ENCODE data around the gene UBQLN4. TPM values are rescaled to one million over a fixed set of nuclear protein-coding genes. Genes with fewer than 3 reads are reported as not detected.

UBQLN4 gene
- total RNA-seq, 2 experiments from 2014 or later: 31.9 to 37.9 TPM

DNA sequence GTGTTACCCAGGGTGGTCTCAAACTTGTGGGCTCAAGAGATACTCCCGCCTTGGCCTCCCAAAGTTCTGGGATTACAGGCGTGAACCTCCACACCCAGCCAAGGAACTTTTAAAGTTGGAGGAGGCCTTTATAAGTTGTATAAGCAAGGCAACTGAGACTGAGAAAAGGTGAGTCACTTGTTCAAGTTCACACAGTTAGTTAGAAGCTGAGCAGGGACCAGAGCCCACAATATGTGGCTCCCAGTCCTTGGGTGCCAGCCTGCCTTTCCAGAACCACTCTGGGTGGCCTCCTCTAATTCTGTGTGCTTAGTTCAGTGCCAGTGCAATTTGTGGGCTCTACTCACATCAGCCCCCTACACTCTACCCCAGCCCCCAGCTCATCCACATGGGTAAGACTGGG is 11.0 kb upstream of the UBQLN4 start:
- no peak overlapping the region for H3K27ac Mint-ChIP-seq
- no peak overlapping the region for H3K4me3 Mint-ChIP-seq
- ATAC-seq (ENCODE audit: low read depth): no peak
- no peaks in the 10 kb centered on the region for H3K9me3 Mint-ChIP-seq
- no peaks in the 10 kb centered on the region for H3K27me3 Mint-ChIP-seq
- peaks cover 8% of the 10 kb centered on the region for H3K4me1 Mint-ChIP-seq
- H3K36me3 Mint-ChIP-seq: no peaks in the 10 kb centered on the region
- POLR2A ChIA-PET: interaction anchor here (1.1 kb wide), 1 partner anchor 130 kb away, joined by 4 read pairs; the partner anchor contains the start of gene KHDC4
- DNase-seq: no peak

DNA sequence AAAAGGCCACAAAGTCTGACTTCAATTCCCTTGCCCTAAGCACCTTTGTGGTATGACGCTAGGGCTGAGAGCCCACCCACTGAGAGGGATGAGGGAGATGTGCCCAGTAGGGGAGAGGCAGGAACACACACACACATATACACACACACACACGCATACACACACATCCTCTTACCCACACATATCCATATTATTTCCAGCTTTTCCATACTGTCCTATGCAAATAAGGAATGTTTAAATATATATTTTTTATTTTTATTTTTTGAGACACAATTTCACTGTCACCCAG is 10.3 kb upstream of the UBQLN4 start:
- POLR2A ChIA-PET: interaction anchor here (1.1 kb wide), 1 partner anchor 130 kb away, joined by 4 read pairs; the partner anchor contains the start of gene KHDC4
- ATAC-seq (ENCODE audit: low read depth) (no peak), DNase-seq (no peak)
- no peaks in the 10 kb centered on the region for H3K9me3 Mint-ChIP-seq
- no peak overlapping the region for H3K4me3 Mint-ChIP-seq
- peaks cover 8% of the 10 kb centered on the region for H3K4me1 Mint-ChIP-seq
- H3K27me3 Mint-ChIP-seq: no peaks in the 10 kb centered on the region
- H3K27ac Mint-ChIP-seq: no peak overlapping the region
- H3K36me3 Mint-ChIP-seq: no peaks in the 10 kb centered on the region

DNA sequence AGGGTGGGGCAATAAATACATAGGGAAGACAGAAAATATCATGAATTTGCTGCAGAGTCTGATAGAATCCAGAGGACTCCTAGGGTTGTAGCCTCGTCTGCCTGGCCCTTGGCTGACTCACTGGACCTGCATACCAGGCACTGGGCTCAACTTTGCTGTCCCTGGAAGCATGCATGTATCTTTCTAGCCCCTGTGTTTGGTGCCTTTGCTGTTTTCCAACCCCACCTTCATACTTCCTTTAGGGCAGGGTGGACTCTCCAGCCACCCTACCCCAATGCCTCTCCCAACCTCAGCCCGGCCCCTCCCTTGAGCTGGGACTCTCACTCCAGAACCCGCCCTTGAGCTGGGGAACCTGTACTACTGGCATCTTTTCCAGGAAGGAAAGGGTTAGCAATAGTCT is 8.6 kb upstream of the UBQLN4 start:
- DNase-seq (no peak), ATAC-seq (ENCODE audit: low read depth) (no peak)
- H3K4me1 Mint-ChIP-seq: peaks cover 8% of the 10 kb centered on the region
- no peak overlapping the region for H3K4me3 Mint-ChIP-seq
- no peaks in the 10 kb centered on the region for H3K27me3 Mint-ChIP-seq
- POLR2A ChIA-PET: interaction anchor here (0.7 kb wide), 1 partner anchor 116 kb away, joined by 3 read pairs; no protein-coding TSS in a partner anchor
- no peaks in the 10 kb centered on the region for H3K9me3 Mint-ChIP-seq
- no peaks in the 10 kb centered on the region for H3K36me3 Mint-ChIP-seq
- no peak overlapping the region for H3K27ac Mint-ChIP-seq

DNA sequence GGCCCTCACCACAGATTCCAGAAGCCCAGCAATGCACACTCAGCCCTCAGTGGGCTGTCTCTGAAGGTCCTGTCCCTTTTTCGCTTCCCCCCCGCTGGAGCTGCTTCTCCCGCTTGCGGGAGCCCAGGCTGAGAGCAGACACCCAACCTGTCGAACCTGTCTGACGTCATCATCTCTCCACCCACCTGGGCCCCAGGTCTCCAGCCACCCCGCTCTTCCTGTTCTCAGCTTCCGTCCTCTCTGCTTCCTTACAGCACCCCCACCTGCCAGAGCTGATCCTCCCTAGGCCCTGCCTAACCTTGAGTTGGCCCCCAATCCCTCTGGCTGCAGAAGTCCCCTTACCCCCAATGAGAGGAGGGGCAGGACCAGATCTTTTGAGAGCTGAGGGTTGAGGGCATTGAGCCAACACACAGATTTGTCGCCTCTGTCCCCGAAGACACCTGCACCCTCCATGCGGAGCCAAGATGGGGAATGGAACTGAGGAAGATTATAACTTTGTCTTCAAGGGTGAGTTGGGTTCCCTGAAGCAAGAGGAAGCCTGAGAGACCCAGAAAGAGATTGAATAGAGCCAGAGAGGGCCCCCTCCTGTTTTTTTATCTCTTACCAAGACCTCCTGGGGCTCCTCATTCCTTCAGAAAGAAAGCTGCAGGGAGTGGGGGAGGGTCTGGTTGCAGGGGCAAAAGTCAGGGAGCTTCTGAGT is 7.5 kb upstream of the UBQLN4 start, which contains the start of gene RAB25:
Gene RAB25, plus strand, starts transcription at position 224 of the 700 bp plus-strand sequence. Its CDS starts 241 bp downstream, at position 465.
- Mint-ChIP-seq H3K9me3 (no peaks in the 10 kb centered on the region), H3K27ac (no peak within 1 kb of the TSS), H3K36me3 (peaks cover 3% of the 10 kb centered on the region), H3K4me1 (peaks cover 6% of the 10 kb centered on the region), H3K4me3 (no peak within 1 kb of the TSS), H3K27me3 (no peaks in the 10 kb centered on the region)
- ATAC-seq (ENCODE audit: low read depth) (no peak), DNase-seq (no peak)
- POLR2A ChIA-PET: interaction anchor here (0.7 kb wide), 1 partner anchor 69 kb away, joined by 3 read pairs; no protein-coding TSS in a partner anchor

DNA sequence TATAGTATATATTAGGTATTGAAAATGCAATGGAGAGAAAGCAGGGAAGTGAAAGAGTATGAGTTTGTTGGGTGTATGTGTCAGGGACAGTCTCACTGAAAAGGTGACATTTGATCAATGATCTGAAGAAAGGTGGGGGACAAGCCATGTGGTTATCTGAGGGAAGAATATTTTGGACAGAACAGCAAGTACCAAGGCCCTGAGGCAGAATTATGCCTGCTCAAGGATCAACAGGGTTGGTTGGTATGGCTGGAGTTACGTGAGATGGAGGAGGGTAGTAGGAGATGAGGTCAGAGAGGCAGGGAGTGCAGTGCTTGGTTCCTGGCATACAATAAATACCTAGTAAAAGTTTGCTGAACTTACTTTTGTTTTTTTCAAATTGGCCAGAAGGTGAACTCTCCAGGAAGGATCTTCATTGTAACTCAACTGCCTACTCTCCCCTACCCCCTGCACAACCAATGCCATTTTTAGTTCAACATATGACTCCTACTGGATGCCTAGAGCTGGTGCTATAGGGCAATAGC is 2.8 kb upstream of the UBQLN4 start:
- no peak overlapping the region for H3K4me3 Mint-ChIP-seq
- POLR2A ChIA-PET: interaction anchor here (0.6 to 1.1 kb wide), 2 partner anchors 10 to 149 kb away, joined by 4 to 5 read pairs; no protein-coding TSS in a partner anchor
- H3K4me1 Mint-ChIP-seq: peaks cover 19% of the 10 kb centered on the region
- no peak overlapping the region for H3K27ac Mint-ChIP-seq
- no peak for ATAC-seq (ENCODE audit: low read depth)
- H3K27me3 Mint-ChIP-seq: no peaks in the 10 kb centered on the region
- peaks cover 3% of the 10 kb centered on the region for H3K36me3 Mint-ChIP-seq
- no peaks in the 10 kb centered on the region for H3K9me3 Mint-ChIP-seq
- no peak for DNase-seq

DNA sequence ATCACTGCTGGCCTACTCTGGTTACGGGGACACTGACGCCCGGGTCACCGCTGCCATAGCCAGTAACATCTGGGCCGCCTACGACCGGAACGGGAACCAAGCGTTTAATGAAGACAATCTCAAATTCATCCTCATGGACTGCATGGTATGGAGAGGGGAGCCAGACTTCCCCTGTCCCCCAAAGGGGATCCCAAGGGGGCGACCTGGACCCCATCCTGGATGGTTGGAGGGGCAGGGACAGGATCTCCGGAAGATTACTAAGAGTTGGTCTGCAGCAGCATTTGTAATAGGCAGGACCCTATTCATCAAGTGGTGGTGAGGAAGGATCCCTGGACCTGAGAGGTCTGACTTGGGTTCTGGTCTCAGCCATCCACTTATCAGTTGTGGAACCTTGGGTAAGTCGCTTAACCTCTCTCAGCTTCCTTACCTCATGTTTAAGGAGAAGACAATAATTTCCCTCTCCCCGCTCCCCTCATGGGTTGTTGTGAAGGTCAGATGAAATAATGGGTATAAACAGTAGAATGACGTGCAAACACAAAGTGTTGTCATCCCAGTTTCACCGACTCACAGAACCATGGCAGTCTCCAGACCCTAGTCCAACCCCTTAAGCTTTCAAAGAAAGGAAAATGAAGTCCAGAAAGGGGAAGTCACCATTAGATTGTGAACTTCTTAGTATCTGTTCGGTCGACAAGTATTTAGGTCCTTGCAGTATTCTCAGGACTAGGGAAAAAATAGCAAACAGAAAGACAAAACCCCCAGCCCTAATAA is 1.9 kb upstream of the UBQLN4 start:
- Mint-ChIP-seq H3K27ac (peak overlapping the region; percentile 85), H3K9me3 (no peaks in the 10 kb centered on the region), H3K27me3 (no peaks in the 10 kb centered on the region), H3K4me1 (peaks cover 19% of the 10 kb centered on the region), H3K4me3 (peak overlapping the region; percentile 83), H3K36me3 (peaks cover 3% of the 10 kb centered on the region)
- DNase-seq: no peak
- POLR2A ChIA-PET: interaction anchor here (1.1 kb wide), 1 partner anchor 11 kb away, joined by 4 read pairs; no protein-coding TSS in a partner anchor
- no peak for ATAC-seq (ENCODE audit: low read depth)

DNA sequence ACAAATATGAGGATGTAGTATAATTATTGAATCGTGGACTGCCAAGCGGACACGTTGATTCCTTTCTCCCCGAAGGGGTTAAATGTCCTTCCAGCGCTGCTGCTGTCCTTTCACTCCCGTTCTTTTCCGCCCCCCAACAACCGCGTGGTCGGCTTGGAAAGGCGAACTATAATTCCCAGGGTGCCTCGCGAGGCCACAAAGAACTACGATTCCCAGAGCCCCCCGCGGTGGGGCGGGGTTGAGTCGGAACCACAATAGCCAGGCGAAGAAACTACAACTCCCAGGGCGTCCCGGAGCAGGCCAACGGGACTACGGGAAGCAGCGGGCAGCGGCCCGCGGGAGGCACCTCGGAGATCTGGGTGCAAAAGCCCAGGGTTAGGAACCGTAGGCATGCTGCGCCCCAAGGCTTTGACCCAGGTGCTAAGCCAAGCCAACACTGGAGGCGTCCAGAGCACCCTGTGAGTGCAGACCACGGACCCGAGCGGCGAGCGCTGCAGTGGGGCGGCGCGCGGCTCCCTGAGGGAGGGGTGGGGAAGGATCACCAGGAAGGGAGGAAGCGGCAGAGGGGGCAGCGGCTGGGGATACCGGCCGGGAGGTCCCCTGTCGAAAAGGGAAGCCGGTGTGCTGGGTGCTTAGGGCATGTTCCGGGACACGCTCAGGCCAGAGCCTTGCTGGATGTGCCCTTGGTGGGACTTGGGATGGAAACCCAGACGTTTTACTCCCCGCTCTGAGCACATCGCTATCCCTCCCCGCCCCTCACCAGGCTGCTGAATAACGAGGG is 1.1 kb upstream of the UBQLN4 start, which contains the start of gene LAMTOR2:
Gene LAMTOR2, plus strand, starts transcription at position 283 of the 781 bp plus-strand sequence. Its CDS starts 108 bp downstream, at position 391.
- H3K9me3 Mint-ChIP-seq: no peaks in the 10 kb centered on the region
- peak; percentile 96 for DNase-seq
- POLR2A ChIA-PET: no interaction called here
- peaks cover 19% of the 10 kb centered on the region for H3K4me1 Mint-ChIP-seq
- H3K36me3 Mint-ChIP-seq: peaks cover 5% of the 10 kb centered on the region
- H3K27ac Mint-ChIP-seq: peak within 1 kb of the TSS; percentile 85
- H3K27me3 Mint-ChIP-seq: no peaks in the 10 kb centered on the region
- peak within 1 kb of the TSS; percentile 96 for H3K4me3 Mint-ChIP-seq
- peak; percentile 75 for ATAC-seq (ENCODE audit: low read depth)

DNA sequence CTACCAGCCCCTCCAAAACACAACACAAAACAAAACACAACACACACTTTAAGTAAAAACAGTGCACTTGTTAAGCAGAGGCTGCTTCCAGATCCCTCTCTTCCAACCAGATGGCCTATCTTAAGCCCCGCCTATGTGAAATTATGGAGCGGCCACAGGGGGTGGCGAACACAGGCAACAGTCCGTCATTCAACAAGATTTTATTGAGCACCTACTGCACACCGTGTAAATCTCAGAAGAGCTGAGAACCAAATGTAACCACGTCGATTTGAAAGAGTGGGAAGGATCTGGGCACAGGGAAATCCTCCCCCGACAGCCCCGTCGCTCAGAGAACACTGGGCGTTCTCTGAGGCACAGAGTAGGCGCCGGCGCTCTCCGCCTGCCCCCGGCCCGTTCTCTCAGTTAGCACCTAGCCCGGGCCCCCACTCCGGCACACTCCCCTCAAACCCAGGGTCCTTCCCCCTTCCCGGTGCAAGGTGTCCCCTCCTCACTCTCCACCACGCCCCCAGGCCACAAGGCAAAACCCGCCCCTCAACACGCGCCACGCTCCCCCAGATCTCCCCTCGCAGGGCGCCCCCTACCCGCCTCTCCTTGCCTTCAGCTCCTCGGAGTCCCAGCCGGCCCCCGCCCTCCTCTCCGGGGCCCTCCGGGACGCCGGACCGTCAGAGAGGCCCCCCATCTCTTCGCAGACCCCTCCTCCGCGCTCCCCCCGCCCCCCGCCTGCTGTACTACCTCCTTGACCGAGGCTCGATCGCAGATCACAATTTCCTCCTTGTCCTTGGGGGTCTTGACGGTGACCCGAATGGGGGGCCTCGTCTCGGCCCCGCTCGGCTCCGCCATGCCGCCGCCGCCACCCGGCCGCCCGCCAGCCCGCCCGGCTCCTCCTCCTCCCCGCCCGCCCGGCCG is 483 bp downstream of the UBQLN4 start:
- Mint-ChIP-seq H3K27ac (peak overlapping the region; percentile 87), H3K4me1 (peaks cover 19% of the 10 kb centered on the region), H3K4me3 (peak overlapping the region; percentile 96), H3K27me3 (no peaks in the 10 kb centered on the region), H3K9me3 (no peaks in the 10 kb centered on the region), H3K36me3 (peaks cover 8% of the 10 kb centered on the region)
- DNase-seq: peak; percentile 75
- ATAC-seq (ENCODE audit: low read depth): peak; percentile 21
- POLR2A ChIA-PET: interaction anchor here (0.6 to 1.0 kb wide), 4 partner anchors 8 to 119 kb away, joined by 3 to 4 read pairs (median 4); no protein-coding TSS in a partner anchor

DNA sequence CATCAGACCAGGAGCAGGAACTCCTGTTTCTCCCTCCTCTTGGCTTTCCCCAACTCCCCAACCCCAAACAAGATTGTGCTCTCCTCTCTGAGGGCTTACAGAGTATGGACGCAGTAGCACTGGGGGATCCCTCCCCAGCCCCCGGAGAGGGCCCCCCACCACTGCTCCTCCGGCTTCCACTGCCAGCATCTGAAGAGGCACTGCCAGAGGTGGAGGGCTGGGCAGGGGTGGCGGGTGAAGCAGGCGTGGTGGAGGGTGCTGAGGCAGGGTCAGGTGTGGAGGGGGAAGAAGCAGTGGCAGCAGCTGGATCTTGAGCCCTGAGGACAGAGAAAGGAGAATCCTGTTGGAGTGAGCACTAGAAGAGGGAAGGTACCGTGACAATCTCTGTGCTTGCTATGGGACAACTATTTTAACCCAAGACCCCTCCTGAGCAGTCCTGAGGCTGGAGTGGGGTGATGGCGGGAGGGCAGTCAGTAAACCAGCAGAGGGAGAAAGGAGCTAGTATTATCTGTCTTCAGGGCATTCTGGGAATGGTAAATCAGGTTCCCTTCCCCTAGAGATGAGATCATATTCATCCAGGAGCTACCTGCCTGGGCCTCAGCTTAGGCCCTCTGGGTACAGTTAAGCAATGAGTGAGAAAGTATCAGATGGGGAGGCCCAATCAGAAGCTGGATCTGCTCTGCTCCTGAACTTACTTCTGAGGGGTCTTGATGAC is 2.4 kb downstream of the UBQLN4 start:
- Mint-ChIP-seq H3K4me3 (no peak overlapping the region), H3K27me3 (no peaks in the 10 kb centered on the region), H3K36me3 (peaks cover 5% of the 10 kb centered on the region), H3K9me3 (no peaks in the 10 kb centered on the region), H3K27ac (no peak overlapping the region), H3K4me1 (peaks cover 15% of the 10 kb centered on the region)
- POLR2A ChIA-PET: interaction anchor here (0.8 to 1.4 kb wide), 2 partner anchors 30 to 117 kb away, joined by 4 to 5 read pairs; partner anchors contain the start of genes KHDC4 and SSR2
- ATAC-seq (ENCODE audit: low read depth) (no peak), DNase-seq (no peak)

DNA sequence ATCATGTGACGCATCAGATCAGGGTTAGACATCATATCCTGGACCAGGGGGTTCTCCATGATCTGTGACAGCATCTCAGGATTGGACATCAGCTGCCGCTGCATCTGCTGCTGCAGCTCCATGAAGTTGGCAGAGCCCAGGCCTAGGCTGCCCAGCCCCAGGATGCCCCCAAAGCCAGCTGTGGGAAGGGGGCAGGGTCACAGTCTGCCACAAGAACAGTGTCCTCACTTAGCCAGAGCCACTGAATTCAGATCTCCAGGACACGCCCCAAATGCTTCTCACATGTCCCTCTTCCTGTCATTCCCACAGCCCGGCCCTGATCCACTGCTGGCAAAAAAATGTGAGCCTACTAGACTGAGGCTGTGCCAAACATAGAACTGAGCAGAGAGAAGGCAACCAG is 3.2 kb downstream of the UBQLN4 start:
- Mint-ChIP-seq H3K36me3 (peaks cover 6% of the 10 kb centered on the region), H3K27ac (no peak overlapping the region), H3K9me3 (no peaks in the 10 kb centered on the region), H3K4me3 (no peak overlapping the region), H3K27me3 (no peaks in the 10 kb centered on the region), H3K4me1 (peaks cover 12% of the 10 kb centered on the region)
- DNase-seq (no peak), ATAC-seq (ENCODE audit: low read depth) (no peak)
- POLR2A ChIA-PET: interaction anchor here (1.4 kb wide), 1 partner anchor 104 kb away, joined by 3 read pairs; no protein-coding TSS in a partner anchor

DNA sequence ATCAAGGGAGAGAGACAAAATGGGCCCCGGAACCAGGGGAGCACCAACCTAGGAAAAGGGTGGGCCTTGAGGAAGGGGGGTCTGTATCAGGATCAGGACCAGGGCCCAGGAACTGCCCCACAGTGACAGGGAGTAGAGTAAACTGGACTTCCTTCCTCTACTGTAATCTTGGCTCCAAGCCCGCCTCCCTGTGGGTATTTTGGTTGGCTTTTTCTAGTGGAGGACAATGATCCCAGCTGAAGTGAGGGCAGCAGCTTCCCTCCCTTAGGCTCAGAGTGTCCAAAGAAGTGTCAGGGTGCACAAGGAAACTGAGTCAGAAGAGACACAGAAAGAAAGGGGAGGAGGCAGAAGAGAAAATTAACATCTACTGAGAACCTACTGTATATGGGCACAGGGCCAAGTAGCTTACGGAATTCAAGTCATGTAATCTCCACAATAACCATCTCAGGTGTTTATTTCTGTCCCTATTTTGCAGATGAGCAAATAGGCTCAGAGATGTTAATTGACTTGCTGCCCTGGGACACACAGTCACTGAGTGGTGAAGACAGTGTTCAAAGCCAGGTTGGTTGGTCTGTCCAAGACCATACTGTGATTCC is 4.8 kb downstream of the UBQLN4 start:
- POLR2A ChIA-PET: interaction anchor here (1.4 kb wide), 1 partner anchor 103 kb away, joined by 3 read pairs; no protein-coding TSS in a partner anchor
- Mint-ChIP-seq H3K27ac (no peak overlapping the region), H3K36me3 (peaks cover 14% of the 10 kb centered on the region), H3K9me3 (no peaks in the 10 kb centered on the region), H3K4me1 (peaks cover 16% of the 10 kb centered on the region), H3K27me3 (no peaks in the 10 kb centered on the region), H3K4me3 (no peak overlapping the region)
- ATAC-seq (ENCODE audit: low read depth) (no peak), DNase-seq (no peak)

All from activated naive CD8-positive, alpha-beta T cell treated with anti-CD3 and anti-CD28 coated beads, Interleukin-2, amount 10 ng/mL, durations not matched to agents 7 days and 5 days (primary cell).